DMS 273 (cell line): Measurements from ENCODE around the gene CALHM2.
A peak's percentile ranks its signal among the peaks of the same experiment; 100 is the strongest.
"Not testable (repeated sequence)": the region's sequence is repeated elsewhere in the genome, so short reads cannot be mapped to it uniquely, and the experiment has no call there.

Source experiments
- DNase-seq: peaks from one replicate; lab custom pipeline; 2025; ENCODE audit not compliant: unreplicated experiment; lab: John Stamatoyannopoulos, UW

The CALHM2 gene

GRCh38 chr10:103451831-103452505 is at the start of gene CALHM2:
CALHM2 (minus strand) TSS chr10:103452370; CDS start chr10:103449941, 2,429 bp downstream.
- DNase-seq, result peak; percentile 66

GRCh38 chr10:103501186-103501585 is 49.0 kb upstream of the CALHM2 start:
- no peak for DNase-seq

- no peak for DNase-seq
These were observed 48.3 kb upstream of the CALHM2 start for GRCh38 chr10:103500481-103500880.

- no peak for DNase-seq
These were observed 47.7 kb upstream of the CALHM2 start for GRCh38 chr10:103499881-103500280.

- DNase-seq, result no peak
These were observed 46.9 kb upstream of the CALHM2 start for GRCh38 chr10:103498936-103499638.

- DNase-seq, result no peak
These were observed 45.2 kb upstream of the CALHM2 start for GRCh38 chr10:103497161-103497915.

GRCh38 chr10:103495321-103495720 is 43.2 kb upstream of the CALHM2 start:
- no peak for DNase-seq

- DNase-seq, result peak; percentile 26
These were observed 42.0 kb upstream of the CALHM2 start for GRCh38 chr10:103493916-103494877.

- DNase-seq, result peak; percentile 66
These were observed 41.3 kb upstream of the CALHM2 start, which contains the start of gene NEURL1 for GRCh38 chr10:103493362-103493915. NEURL1 (plus strand) TSS chr10:103493705; CDS start chr10:103494388, 683 bp downstream.

- DNase-seq, result no peak
These were observed 40.6 kb upstream of the CALHM2 start for GRCh38 chr10:103492655-103493261.

GRCh38 chr10:103491729-103492364 is 39.7 kb upstream of the CALHM2 start:
- DNase-seq, result peak; percentile 46

GRCh38 chr10:103490986-103491314 is 38.8 kb upstream of the CALHM2 start:
- DNase-seq, result no peak

GRCh38 chr10:103487410-103487708 is 35.2 kb upstream of the CALHM2 start:
- no peak for DNase-seq

GRCh38 chr10:103486635-103487409 is 34.7 kb upstream of the CALHM2 start:
- DNase-seq, result not testable (repeated sequence)

GRCh38 chr10:103481974-103482531 is 29.9 kb upstream of the CALHM2 start:
- peak; percentile 67 for DNase-seq

GRCh38 chr10:103480521-103480920 is 28.4 kb upstream of the CALHM2 start:
- DNase-seq, result no peak

- no peak for DNase-seq
These were observed 27.0 kb upstream of the CALHM2 start, which contains the start of gene CALHM3 for GRCh38 chr10:103479135-103479534. CALHM3 (minus strand) TSS chr10:103479240; CDS start chr10:103479032, 208 bp downstream.

GRCh38 chr10:103478671-103479070 is 26.5 kb upstream of the CALHM2 start:
- no peak for DNase-seq
